K562 (cell line): ENCODE measurements around the gene AIMP1. TPM values are rescaled to one million over a fixed set of nuclear protein-coding genes. Genes with fewer than 3 reads are reported as not detected.

Experiments used
- ATF1 ChIP-seq, 2 experiments: fragments of 450-650 bp in 1 of 2; IDR thresholded peaks; 2 replicates each; pipeline ENCODE4 v1.6.1; 2016; ENCODE audit warnings: missing compliant biosample characterization in 1 of 2, missing genetic modification characterization in 1 of 2
- CC2D1A ChIP-seq: fragments of 450-650 bp; IDR thresholded peaks from 2 replicates; pipeline ENCODE4 v1.6.1; 2017; ENCODE audit warnings: mild to moderate bottlenecking
- DPF2 ChIP-seq: fragments of 450-650 bp; IDR thresholded peaks from 2 replicates; pipeline ENCODE4 v1.6.1; 2016
- EHMT2 ChIP-seq: fragments of 450-650 bp; IDR thresholded peaks from 2 replicates; pipeline ENCODE4 v1.6.1; 2018; ENCODE audit warnings: antibody characterized with exemption
- FOXP1 ChIP-seq: sonication (generic); formaldehyde crosslinking; IDR thresholded peaks from 2 replicates; pipeline ENCODE4 v1.8.0; 2022; ENCODE audit warnings: mild to moderate bottlenecking, missing genetic modification reagents
- KAT8 ChIP-seq: fragments of 450-650 bp; IDR thresholded peaks from 2 replicates; pipeline ENCODE4 v1.6.1; 2016; ENCODE audit warnings: low read depth, mild to moderate bottlenecking
- LCOR ChIP-seq: sonication (generic); formaldehyde crosslinking; IDR thresholded peaks from 2 replicates; pipeline ENCODE4 v1.8.0; 2022; ENCODE audit warnings: mild to moderate bottlenecking, missing genetic modification reagents
- OTX1 ChIP-seq: fragments of 450-650 bp; formaldehyde crosslinking; IDR thresholded peaks from 2 replicates; pipeline ENCODE4 v1.4.0; 2022; ENCODE audit warnings: mild to moderate bottlenecking
- PHF20 ChIP-seq: fragments of 450-650 bp; IDR thresholded peaks from 2 replicates; pipeline ENCODE4 v1.6.1; 2018; ENCODE audit not compliant: partially characterized antibody
- POLR2AphosphoS5 ChIP-seq: IDR thresholded peaks from 2 replicates; pipeline ENCODE4 v1.6.1; 2011; ENCODE audit warnings: mild to moderate bottlenecking, low read depth, low read length, moderate library complexity; ENCODE audit not compliant: control insufficient read depth, insufficient read depth
- SMARCA5 ChIP-seq: fragments of 450-650 bp; IDR thresholded peaks from 2 replicates; pipeline ENCODE4 v1.6.1; 2016
- TAF1 ChIP-seq: IDR thresholded peaks from 2 replicates; pipeline ENCODE4 v1.6.1; 2011; ENCODE audit warnings: mild to moderate bottlenecking, low read length, moderate library complexity; ENCODE audit not compliant: insufficient read depth, control insufficient read depth, severe bottlenecking; ENCODE audit errors: extremely low read depth
- ZFP30 ChIP-seq: fragments of 250-450 bp; sonication (Bioruptor Pico); IDR thresholded peaks from 2 replicates; pipeline ENCODE4 v1.8.0; 2022; ENCODE audit warnings: moderate library complexity, mild to moderate bottlenecking, inconsistent platforms, borderline replicate concordance
- ZFX ChIP-seq: sonication (generic); formaldehyde crosslinking; IDR thresholded peaks from 2 replicates; pipeline ENCODE4 v1.8.0; 2022; ENCODE audit warnings: mild to moderate bottlenecking, missing genetic modification reagents, moderate library complexity
- ZNF778 ChIP-seq: fragments of 450-650 bp; formaldehyde crosslinking; IDR thresholded peaks from 2 replicates; pipeline ENCODE4 v1.4.0; 2020; ENCODE audit warnings: mild to moderate bottlenecking, moderate library complexity
- polyA plus RNA-seq, 8 experiments: library from polyadenylated mRNA; depleted of rRNA in 4 of 8; stranded (reverse) in 5 of 8; unstranded in 3 of 8; fragments of >200 nt; fragmentation: Nextera tagmentation in 2 of 8; fragmentation: Illumina TruSeq in 1 of 8; extraction: Ambion mirVana in 2 of 8; extraction: Trizol in 1 of 8; gene quantifications; 2 replicates each; pipeline versions ENCODE4 v1.2.1 to v1.2.3, GENCODE V29; 2011 to 2014; ENCODE audit warnings: inconsistent platforms in 1 of 8, missing spikeins in 1 of 8
- total RNA-seq, 7 experiments: library from RNA; depleted of rRNA in 6 of 7; stranded (reverse); fragments of >200 nt in 6 of 7; fragmentation: Illumina TruSeq in 2 of 7; extraction: Trizol in 2 of 7; gene quantifications; 2 replicates each; pipeline versions ENCODE4 v1.2.1 to v1.2.3, GENCODE V29; 2011 to 2021; ENCODE audit warnings: low replicate concordance in 1 of 7
- TF ChIP-seq, protein P1 (sequence below): fragments of 250-450 bp; sonication (Bioruptor Pico); IDR thresholded peaks from 2 replicates; pipeline ENCODE4 v1.5.1; 2021; ENCODE audit warnings: mild to moderate bottlenecking
- TF ChIP-seq, protein P2 (sequence below): fragments of 450-650 bp; IDR thresholded peaks from 2 replicates; pipeline ENCODE4 v1.6.1; 2016; ENCODE audit warnings: mild to moderate bottlenecking
- TF ChIP-seq, protein P3 (sequence below): fragments of 250-450 bp; sonication (Bioruptor Pico); IDR thresholded peaks from 2 replicates; pipeline ENCODE4 v1.4.0; 2020; ENCODE audit warnings: mild to moderate bottlenecking, moderate library complexity, borderline replicate concordance
- TF ChIP-seq, protein P4 (sequence below): IDR thresholded peaks from 2 replicates; pipeline ENCODE4 v1.6.1; 2014; ENCODE audit warnings: antibody characterized with exemption

AIMP1 gene
- total and polyA plus RNA-seq, 9 of the 15 experiments (the other 6 are each of a cell fraction or from before 2014, with no cell fraction given): 39.9 to 141 (median 70.1) TPM

DNA sequence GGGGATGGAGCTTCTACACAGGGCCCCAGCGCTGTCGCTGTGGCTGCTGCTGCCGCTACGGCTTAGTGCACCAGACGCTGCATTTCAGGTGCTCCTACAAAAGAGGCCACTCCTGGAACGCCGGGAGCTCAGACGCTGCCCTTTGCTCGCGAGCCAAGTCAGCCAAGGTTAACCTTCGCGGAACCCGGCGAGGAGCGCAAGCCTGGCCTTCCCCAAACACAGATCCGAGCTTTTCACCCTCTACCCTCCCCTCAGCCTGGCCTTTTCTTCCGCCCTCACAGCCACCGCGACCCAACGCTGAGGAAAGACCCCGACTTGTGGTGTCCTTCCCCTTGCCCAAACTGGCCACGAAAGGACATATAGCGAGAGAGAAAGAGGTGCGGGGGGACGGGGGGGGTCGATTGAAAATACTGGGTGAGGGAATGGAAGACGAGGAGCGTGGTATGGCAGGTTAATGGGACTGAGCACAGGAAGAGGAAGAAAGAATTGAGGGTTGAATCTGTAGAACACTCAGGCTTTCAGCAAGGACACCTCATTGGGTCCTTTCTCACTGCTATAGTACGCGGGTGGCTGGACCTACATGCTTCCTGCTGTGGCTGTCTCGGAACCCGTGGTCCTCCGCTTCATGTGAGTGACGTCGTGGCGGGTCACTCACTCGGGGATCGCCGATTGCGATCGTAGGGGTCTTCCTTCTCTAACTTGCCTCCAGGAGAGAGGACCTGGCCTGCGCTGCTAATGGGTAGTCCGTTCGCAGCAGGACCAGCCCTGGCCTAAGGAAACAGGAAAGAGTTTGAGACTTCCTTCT, at the start of gene AIMP1, which contains the start of gene TBCK (continued):
- TF ChIP-seq TAF1 (peak; percentile 67), EHMT2 (peak; percentile 26; the same call in 1 of the 2 replicates), FOXP1 (CRISPR knock-in tag) (0 out of 2 replicates have a peak, but pooled peaks have one; percentile 46), DPF2 (0 out of 2 replicates have a peak, but pooled peaks have one; percentile 29), ZNF778 (CRISPR knock-in tag) (no peak), LCOR (CRISPR knock-in tag) (peak; percentile 36; the same call in 1 of the 2 replicates), ZFP30 (CRISPR knock-in tag) (no peak), CC2D1A (peak; percentile 82), ATF1 (CRISPR knock-in tag; IDR thresholded peaks at IDR 0.05) (peak; percentile 69), ATF1 (tag; IDR thresholded peaks at IDR 0.05) (peak; percentile 99), PHF20 (peak; percentile 99), OTX1 (CRISPR knock-in tag) (no peak), POLR2AphosphoS5 (peak; percentile 63), ZFX (CRISPR knock-in tag) (peak; percentile 93), KAT8 (peak; percentile 68; the same call in 1 of the 2 replicates), SMARCA5 (0 out of 2 replicates have a peak, but pooled peaks have one; percentile 34)
- TF ChIP-seq, protein P1, sequence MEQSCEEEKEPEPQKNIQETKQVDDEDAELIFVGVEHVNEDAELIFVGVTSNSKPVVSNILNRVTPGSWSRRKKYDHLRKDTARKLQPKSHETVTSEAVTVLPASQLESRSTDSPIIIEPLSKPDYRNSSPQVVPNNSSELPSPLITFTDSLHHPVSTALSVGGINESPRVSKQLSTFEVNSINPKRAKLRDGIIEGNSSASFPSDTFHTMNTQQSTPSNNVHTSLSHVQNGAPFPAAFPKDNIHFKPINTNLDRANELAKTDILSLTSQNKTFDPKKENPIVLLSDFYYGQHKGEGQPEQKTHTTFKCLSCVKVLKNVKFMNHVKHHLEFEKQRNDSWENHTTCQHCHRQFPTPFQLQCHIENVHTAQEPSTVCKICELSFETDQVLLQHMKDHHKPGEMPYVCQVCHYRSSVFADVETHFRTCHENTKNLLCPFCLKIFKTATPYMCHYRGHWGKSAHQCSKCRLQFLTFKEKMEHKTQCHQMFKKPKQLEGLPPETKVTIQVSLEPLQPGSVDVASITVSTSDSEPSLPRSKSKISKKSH (CRISPR knock-in tag): no peak
- TF ChIP-seq, protein P2, sequence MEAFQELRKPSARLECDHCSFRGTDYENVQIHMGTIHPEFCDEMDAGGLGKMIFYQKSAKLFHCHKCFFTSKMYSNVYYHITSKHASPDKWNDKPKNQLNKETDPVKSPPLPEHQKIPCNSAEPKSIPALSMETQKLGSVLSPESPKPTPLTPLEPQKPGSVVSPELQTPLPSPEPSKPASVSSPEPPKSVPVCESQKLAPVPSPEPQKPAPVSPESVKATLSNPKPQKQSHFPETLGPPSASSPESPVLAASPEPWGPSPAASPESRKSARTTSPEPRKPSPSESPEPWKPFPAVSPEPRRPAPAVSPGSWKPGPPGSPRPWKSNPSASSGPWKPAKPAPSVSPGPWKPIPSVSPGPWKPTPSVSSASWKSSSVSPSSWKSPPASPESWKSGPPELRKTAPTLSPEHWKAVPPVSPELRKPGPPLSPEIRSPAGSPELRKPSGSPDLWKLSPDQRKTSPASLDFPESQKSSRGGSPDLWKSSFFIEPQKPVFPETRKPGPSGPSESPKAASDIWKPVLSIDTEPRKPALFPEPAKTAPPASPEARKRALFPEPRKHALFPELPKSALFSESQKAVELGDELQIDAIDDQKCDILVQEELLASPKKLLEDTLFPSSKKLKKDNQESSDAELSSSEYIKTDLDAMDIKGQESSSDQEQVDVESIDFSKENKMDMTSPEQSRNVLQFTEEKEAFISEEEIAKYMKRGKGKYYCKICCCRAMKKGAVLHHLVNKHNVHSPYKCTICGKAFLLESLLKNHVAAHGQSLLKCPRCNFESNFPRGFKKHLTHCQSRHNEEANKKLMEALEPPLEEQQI: peak; percentile 82; the same call in 1 of the 2 replicates
- TF ChIP-seq, protein P3, sequence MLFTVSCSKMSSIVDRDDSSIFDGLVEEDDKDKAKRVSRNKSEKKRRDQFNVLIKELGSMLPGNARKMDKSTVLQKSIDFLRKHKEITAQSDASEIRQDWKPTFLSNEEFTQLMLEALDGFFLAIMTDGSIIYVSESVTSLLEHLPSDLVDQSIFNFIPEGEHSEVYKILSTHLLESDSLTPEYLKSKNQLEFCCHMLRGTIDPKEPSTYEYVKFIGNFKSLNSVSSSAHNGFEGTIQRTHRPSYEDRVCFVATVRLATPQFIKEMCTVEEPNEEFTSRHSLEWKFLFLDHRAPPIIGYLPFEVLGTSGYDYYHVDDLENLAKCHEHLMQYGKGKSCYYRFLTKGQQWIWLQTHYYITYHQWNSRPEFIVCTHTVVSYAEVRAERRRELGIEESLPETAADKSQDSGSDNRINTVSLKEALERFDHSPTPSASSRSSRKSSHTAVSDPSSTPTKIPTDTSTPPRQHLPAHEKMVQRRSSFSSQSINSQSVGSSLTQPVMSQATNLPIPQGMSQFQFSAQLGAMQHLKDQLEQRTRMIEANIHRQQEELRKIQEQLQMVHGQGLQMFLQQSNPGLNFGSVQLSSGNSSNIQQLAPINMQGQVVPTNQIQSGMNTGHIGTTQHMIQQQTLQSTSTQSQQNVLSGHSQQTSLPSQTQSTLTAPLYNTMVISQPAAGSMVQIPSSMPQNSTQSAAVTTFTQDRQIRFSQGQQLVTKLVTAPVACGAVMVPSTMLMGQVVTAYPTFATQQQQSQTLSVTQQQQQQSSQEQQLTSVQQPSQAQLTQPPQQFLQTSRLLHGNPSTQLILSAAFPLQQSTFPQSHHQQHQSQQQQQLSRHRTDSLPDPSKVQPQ: no peak
- TF ChIP-seq, protein P4, sequence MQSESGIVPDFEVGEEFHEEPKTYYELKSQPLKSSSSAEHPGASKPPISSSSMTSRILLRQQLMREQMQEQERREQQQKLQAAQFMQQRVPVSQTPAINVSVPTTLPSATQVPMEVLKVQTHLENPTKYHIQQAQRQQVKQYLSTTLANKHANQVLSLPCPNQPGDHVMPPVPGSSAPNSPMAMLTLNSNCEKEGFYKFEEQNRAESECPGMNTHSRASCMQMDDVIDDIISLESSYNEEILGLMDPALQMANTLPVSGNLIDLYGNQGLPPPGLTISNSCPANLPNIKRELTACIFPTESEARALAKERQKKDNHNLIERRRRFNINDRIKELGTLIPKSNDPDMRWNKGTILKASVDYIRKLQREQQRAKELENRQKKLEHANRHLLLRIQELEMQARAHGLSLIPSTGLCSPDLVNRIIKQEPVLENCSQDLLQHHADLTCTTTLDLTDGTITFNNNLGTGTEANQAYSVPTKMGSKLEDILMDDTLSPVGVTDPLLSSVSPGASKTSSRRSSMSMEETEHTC: 0 out of 2 replicates have a peak, but pooled peaks have one; percentile 44
